ENCODE results near the gene MED17.

DNA sequence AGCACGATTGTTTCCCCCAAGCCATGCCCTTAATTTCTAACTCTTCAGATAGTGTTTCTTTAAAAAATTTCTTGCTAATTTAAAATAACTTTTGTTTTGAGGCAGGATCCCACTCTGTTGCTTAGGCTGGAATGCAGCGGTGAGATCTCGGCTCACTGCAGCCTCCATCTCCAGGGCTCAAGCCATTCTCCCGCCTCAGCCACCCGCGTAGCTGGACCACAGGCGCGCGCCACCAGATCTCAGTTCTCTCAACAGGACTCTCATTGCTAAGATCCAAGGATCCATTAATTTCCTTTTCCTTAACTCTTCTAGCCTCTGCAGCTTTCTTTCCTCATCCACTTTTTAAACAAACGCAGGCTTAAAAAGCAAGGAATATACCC lies 327 bp upstream of the MED17 start:
- TF ChIP-seq ZFP30 (CRISPR knock-in tag; IDR thresholded peaks at IDR 0.05) (no peak), TCF4 (CRISPR knock-in tag; IDR thresholded peaks at IDR 0.05; ENCODE audit: borderline replicate concordance) (no peak), ARNTL (CRISPR knock-in tag; IDR thresholded peaks at IDR 0.05; ENCODE audit: borderline replicate concordance, low read depth) (no peak), TOX (CRISPR knock-in tag; IDR thresholded peaks at IDR 0.05; ENCODE audit: borderline replicate concordance) (no peak), ZNF565 (CRISPR knock-in tag; conservative IDR thresholded peaks at IDR 0.05; ENCODE audit: low read depth) (no peak), RARB (CRISPR knock-in tag; IDR thresholded peaks at IDR 0.05) (no peak), GLIS3 (CRISPR knock-in tag; IDR thresholded peaks at IDR 0.05) (no peak), ESRRG (CRISPR knock-in tag; IDR thresholded peaks at IDR 0.05) (no peak), CSDC2 (CRISPR knock-in tag; IDR thresholded peaks at IDR 0.05) (no peak), ZNF8 (CRISPR knock-in tag; IDR thresholded peaks at IDR 0.05) (no peak), BACH2 (CRISPR knock-in tag; IDR thresholded peaks at IDR 0.05; ENCODE audit: borderline replicate concordance) (no peak)
- TF ChIP-seq, protein P1, sequence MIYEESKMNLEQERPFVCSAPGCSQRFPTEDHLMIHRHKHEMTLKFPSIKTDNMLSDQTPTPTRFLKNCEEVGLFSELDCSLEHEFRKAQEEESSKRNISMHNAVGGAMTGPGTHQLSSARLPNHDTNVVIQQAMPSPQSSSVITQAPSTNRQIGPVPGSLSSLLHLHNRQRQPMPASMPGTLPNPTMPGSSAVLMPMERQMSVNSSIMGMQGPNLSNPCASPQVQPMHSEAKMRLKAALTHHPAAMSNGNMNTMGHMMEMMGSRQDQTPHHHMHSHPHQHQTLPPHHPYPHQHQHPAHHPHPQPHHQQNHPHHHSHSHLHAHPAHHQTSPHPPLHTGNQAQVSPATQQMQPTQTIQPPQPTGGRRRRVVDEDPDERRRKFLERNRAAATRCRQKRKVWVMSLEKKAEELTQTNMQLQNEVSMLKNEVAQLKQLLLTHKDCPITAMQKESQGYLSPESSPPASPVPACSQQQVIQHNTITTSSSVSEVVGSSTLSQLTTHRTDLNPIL (CRISPR knock-in tag; IDR thresholded peaks at IDR 0.05; ENCODE audit: low read depth): no peak
- TF ChIP-seq, protein P2, sequence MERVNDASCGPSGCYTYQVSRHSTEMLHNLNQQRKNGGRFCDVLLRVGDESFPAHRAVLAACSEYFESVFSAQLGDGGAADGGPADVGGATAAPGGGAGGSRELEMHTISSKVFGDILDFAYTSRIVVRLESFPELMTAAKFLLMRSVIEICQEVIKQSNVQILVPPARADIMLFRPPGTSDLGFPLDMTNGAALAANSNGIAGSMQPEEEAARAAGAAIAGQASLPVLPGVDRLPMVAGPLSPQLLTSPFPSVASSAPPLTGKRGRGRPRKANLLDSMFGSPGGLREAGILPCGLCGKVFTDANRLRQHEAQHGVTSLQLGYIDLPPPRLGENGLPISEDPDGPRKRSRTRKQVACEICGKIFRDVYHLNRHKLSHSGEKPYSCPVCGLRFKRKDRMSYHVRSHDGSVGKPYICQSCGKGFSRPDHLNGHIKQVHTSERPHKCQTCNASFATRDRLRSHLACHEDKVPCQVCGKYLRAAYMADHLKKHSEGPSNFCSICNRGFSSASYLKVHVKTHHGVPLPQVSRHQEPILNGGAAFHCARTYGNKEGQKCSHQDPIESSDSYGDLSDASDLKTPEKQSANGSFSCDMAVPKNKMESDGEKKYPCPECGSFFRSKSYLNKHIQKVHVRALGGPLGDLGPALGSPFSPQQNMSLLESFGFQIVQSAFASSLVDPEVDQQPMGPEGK (CRISPR knock-in tag; IDR thresholded peaks at IDR 0.05; ENCODE audit: borderline replicate concordance): no peak

All from SK-N-SH treated with all-trans-retinoic acid at 6 μM for 48 hours (cell line).